ENCODE measurements around the gene MICU1.
"Not testable (repeated sequence)": the region's sequence is repeated elsewhere in the genome, so short reads cannot be mapped to it uniquely, and the experiment has no call there.

MICU1 gene

GRCh38 chr10:72502581-72502980 lies 123.3 kb downstream of the MICU1 start:
- DNase-seq = no peak

DNA sequence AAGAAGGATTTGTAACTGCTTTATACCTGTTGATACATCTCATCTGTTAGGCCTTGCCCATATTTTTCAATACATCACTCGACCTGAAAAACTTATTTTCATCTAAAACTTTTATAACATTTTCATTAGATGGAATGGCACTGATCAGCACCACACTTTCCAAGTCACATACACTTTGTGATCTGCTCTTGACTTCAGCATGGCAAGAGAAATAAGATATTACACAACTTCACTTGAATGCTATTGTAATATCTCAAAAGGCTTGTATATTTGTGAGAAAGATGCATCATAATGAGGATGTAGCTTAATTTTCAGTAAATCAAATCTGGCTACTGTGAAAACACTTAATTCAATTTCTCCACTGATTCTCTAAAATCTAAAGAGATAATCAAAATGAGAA lies 126.2 kb downstream of the MICU1 start:
- DNase-seq = no peak

- no peak for DNase-seq
Measured at GRCh38 chr10:72490951-72491350, 134.9 kb downstream of the MICU1 start.

GRCh38 chr10:72487521-72487920 lies 138.4 kb downstream of the MICU1 start:
- no peak for DNase-seq

DNA sequence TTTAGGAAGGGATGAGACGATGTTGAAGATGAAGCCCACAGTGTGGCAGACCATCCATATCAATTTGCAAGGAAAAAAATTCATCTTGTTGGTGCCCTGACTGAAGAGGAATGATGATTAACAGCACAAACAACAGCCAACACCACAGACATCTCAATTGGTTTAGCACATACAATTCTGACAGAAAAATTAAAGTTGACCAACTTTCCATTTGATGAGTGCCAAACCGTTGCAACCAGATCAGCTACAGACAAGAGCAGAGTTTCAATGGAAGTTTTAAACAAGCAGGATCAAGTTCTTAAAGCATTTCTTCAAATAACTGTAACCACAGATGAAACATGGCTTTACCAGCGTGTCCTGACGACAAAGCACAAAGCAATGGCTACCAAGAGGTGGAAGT lies 138.8 kb downstream of the MICU1 start:
- DNase-seq = no peak

GRCh38 chr10:72485701-72486100 lies 140.2 kb downstream of the MICU1 start:
- DNase-seq = no peak

DNA sequence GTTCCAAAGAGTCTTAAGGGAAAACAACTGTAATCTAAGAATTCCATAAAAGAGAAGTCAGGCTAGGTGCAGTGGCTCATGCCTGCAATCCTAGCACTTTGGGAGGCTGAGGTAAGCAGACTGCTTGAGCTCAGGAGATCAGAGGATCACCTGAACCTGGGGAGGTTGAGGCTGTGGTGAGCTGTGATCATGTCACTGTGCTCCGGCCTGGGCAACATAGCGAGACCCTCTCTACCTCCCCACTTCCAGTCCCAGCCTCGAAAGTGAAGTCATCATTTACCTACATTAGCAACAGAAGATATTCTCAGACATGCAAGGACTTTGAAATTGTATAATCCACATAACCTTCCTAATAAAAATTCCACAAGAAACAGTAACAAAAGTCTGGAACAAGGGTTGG lies 141.4 kb downstream of the MICU1 start:
- no peak for DNase-seq

GRCh38 chr10:72483471-72483870 lies 142.4 kb downstream of the MICU1 start:
- no peak for DNase-seq

- DNase-seq = no peak
Measured at GRCh38 chr10:72480861-72481260, 145.0 kb downstream of the MICU1 start.

- no peak for DNase-seq
Measured at GRCh38 chr10:72477463-72477862, 148.4 kb downstream of the MICU1 start.

DNA sequence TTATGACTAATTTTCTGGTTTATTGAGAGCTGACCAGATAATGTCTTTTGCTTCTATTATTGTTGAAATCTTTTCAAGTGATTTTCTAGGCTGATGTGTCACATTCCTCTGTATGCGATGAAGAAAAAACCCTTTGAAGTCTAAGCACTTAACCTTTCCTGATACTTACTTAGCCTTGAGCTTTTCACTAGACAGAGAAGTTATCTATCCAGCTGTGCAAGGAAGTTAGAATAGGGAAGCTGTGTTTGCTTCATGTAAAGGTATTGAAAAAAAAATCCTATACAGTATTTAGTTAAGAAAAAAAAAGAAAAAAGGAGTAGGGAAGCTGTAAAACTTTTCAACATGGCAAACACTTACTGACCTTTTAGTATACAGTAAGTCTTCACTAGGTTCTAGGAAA lies 153.6 kb downstream of the MICU1 start:
- no peak for DNase-seq

GRCh38 chr10:72470666-72471065 lies 155.2 kb downstream of the MICU1 start:
- DNase-seq = no peak

DNA sequence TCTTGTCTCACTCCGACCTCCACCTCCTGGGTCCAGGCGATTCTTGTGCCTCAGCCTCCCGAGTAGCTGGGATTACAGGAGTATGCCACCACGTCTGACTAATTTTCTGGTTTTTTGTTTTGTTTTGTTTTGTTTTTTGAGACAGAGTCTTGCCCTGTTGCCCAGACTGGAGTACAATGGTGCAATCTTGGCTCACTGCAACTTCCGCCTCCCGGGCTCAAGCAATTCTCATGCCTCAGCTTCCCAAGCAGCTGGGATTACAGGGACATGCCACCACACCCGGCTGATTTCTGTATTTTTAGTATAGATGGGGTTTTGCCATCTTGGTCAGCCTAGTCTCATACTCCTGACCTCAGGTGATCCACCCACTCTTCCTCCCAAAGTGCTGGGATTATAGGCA lies 158.8 kb downstream of the MICU1 start:
- not testable (repeated sequence) for DNase-seq

DNA sequence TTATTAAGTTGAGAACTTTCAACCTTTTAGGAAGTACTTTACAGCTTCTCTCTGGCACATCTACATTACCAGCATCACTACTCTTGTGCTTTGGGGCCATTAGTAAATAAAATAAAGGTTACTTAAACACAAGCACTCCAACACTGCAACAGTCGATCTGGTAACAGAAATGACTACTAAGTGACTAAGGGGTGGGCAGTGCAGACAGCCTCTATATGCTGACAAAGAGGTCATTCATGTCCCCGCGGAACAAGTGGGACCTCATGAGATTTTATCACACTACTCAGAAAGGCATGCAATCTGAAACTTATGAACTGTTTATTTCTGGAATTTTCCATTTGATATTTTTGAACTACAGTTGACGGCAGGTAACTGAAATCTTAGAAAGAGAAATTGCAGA lies 159.9 kb downstream of the MICU1 start:
- DNase-seq = no peak

DNA sequence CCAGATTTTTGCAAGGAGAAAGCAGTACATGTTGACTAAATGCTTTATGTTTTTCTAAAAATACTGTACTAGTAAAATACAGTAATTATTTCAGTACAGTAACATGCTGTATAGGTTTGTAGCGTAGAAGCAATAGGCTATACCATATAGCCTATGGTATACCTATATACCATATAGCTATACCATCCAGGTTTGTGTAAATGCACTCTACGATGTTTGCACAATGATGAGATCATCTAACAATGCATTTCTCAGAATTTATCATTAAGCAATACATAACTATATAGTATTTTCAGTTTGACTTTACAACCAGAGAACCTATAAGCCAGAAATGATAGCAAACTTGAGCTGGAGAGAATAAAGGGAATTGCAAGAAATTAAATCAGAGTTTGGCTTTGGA lies 161.4 kb downstream of the MICU1 start:
- no peak for DNase-seq

GRCh38 chr10:72462261-72462660 lies 163.6 kb downstream of the MICU1 start:
- no peak for DNase-seq

- no peak for DNase-seq
Measured at GRCh38 chr10:72461085-72461484, 164.8 kb downstream of the MICU1 start.

GRCh38 chr10:72460284-72460876 lies 165.5 kb downstream of the MICU1 start:
- no peak for DNase-seq

GRCh38 chr10:72459301-72459700 lies 166.6 kb downstream of the MICU1 start:
- no peak for DNase-seq

GRCh38 chr10:72455889-72456595 lies 169.8 kb downstream of the MICU1 start:
- DNase-seq = no peak

- DNase-seq = no peak
Measured at GRCh38 chr10:72449941-72450441, 175.9 kb downstream of the MICU1 start.

DNA sequence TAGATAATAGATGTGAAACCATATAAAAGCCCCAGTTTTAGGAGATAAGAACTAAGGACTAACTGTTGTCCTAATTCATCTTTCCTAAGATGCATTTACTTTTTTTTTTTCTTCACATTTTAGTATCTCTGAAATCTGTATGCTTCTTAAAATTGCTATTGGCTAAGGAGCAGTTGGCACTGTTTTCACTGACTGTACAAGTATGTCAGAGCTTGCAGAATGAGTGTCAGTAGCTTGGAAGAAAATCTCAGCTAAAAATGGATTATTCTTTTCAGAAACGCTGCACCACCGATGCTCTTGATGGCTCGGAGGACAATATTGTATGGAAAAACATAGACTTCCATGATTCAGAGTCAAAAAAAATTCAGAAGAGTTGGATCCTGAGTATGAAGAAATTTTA lies 180.0 kb downstream of the MICU1 start:
- DNase-seq = no peak

DNA sequence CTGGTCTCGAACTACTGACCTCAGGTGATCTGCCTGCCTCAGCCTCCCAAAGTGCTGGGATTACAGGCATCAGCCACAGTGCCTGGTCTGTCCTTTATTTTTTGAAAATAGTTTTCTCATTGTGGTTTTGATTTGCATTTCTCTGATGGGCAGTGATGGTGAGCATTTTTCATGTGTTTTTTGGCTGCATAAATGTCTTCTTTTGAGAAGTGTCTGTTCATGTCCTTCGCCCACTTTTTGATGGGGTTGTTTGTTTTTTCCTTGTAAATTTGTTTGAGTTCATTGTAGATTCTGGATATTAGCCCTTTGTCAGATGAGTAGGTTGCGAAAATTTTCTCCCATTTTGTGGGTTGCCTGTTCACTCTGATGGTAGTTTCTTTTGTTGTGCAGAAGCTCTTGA lies 182.9 kb downstream of the MICU1 start:
- not testable (repeated sequence) for DNase-seq

DNA sequence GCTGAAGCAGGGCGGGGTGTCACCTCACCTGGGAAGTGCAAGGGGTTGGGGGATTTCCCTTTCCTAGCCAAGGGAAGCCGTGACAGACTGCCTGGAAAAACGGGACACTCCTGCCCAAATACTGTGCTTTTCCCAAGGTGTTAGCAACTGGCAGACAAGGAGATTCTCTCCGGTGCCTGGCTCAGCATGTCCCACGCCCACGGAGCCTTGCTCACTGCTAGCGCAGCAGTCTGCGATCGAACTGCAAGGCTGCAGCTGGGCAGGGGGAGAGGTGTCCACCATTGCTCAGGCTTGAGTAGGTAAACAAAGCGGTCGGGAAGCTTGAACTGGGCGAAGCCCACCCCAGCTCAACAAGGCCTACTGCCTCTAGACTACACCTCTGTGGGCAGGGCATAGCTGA lies 190.3 kb downstream of the MICU1 start:
- DNase-seq = no peak

DNA sequence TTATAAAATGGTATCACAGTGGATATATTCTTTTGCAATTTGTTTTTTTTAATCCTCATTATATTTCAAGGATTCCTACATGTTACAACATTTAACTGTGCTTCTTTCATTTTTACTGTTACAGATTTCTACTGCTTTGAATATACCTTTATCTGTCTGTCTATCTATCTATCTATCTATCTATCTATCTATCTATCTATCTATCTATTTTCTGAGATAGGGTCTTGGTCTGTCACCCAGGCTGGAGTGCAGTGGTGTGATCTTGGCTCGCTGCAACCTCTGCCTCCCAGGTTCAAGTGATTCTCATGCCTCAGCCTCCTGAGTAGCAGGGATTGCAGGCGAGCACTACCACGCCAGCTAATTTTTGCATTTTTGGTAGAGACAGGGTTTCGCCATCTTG lies 194.9 kb downstream of the MICU1 start:
- DNase-seq = not testable (repeated sequence)
